VCaP (cell line): ENCODE results near the gene PRKCA.

ENCODE experiments used
- H3K27ac ChIP-seq: fragments of 450-650 bp; 2 replicates; pipeline ENCODE4 v1.5.1; 2017
- CTCF ChIP-seq: fragments of 450-650 bp; conservative IDR thresholded peaks from 2 replicates; pipeline ENCODE4 v1.5.1; 2017; ENCODE audit warnings: mild to moderate bottlenecking, moderate library complexity

The PRKCA gene

DNA sequence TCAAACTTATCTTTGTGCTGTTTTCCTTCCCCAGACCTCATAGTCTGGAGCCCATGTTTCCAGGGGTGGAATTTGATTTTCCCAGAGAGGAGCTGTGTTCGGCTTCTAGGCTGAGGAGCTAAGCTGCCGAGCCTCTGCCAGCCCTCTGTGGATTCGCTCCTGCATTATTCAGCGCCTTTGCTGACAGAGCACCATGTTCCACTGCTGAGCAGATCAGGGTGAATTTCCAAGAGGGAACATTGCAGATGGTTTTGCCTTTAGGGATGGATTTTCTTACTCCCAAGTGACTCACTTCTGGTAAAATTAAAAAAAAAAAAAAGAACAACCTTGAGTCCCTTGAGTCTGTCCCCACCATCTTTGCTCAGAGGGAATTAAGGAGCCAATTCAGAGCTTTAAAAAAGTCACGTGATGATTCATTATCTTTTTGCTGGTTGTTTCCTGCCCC, 229.5 kb downstream of the PRKCA start:
- no peak for TF ChIP-seq CTCF
- no peak overlapping the region for H3K27ac ChIP-seq

DNA sequence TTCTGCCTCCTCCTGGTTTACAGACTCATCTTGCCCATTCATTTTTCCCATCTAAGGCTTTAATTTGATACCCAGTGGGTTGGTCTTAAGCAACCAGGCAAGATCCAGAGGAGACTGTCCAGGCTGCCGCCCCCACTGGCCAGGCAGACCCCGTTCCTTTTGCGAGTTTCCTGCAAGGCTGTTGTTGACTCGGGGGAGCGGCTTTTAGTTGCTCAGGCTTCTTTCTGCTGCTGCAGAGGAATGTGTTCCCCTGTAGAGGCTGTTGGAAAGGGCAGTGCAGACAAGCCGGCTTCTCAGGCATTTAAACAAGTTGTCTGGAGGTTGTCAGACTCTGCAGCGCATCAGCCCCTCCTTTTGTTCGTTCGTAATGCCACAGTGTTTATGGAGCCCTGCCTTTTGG, 231.2 kb downstream of the PRKCA start:
- H3K27ac ChIP-seq: no peak overlapping the region
- TF ChIP-seq CTCF: no peak

GRCh38 chr17:66533986-66534385, 231.6 kb downstream of the PRKCA start:
- no peak overlapping the region for H3K27ac ChIP-seq
- TF ChIP-seq CTCF: no peak

DNA sequence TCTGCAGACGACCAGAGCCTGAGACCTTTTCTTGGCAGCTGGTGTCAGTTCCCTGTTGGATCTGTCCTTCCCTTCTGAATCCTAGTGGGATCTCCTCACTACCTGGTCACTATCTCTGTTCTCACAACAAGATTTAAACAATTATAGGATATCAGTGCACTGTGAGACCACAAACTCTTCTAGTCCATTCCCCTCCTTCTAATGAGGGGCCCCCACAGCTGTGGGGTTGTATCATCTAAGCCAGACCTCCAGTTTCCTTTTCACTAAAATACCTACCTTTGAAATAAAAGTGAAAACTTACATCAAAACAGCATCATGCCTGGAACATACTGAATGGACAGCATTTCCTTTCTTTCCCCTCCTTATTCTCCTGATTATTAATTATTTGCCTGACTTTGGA, 233.2 kb downstream of the PRKCA start:
- TF ChIP-seq CTCF: no peak
- no peak overlapping the region for H3K27ac ChIP-seq

DNA sequence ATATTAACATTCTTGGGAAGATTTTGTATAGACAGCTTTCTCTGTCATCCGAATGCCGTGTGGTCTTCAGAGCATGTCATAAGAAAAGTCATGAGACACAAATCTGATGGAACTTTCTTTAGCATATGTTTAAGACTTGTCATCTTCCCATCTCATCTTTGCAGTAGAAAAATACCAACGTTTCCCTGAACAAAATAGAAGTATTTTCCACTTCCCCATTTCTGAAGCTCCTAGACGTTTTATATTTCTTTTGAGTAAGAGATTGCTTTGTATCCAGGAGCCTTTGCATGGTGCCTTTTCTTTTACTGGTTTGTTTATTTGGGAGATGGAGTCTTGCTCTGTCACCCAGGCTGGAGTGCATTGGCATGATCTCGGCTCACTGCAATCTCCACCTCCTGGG, 235.1 kb downstream of the PRKCA start:
- H3K27ac ChIP-seq: no peak overlapping the region
- no peak for TF ChIP-seq CTCF

GRCh38 chr17:66538776-66539175, 236.4 kb downstream of the PRKCA start:
- no peak for TF ChIP-seq CTCF
- no peak overlapping the region for H3K27ac ChIP-seq

- no peak overlapping the region for H3K27ac ChIP-seq
- no peak for TF ChIP-seq CTCF
These were observed 237.8 kb downstream of the PRKCA start for GRCh38 chr17:66540131-66540781.
